HepG2 (cell line): Measurements from ENCODE around the gene GCNT3. TPM values are rescaled to one million over a fixed set of nuclear protein-coding genes. Genes with fewer than 3 reads are reported as not detected.

Experiments
- AKAP8 ChIP-seq: sonication (generic); formaldehyde crosslinking; IDR thresholded peaks from 2 replicates; pipeline ENCODE4 v1.5.1; 2020; ENCODE audit warnings: mild to moderate bottlenecking, missing genetic modification reagents
- BCL3 ChIP-seq: sonication (generic); formaldehyde crosslinking; IDR thresholded peaks from 2 replicates; pipeline ENCODE4 v1.5.1; 2020; ENCODE audit warnings: mild to moderate bottlenecking, missing genetic modification reagents, moderate library complexity
- GPBP1L1 ChIP-seq: sonication (generic); formaldehyde crosslinking; IDR thresholded peaks from 2 replicates; pipeline ENCODE4 v1.5.0; 2020; ENCODE audit warnings: mild to moderate bottlenecking, missing genetic modification reagents
- GTF3A ChIP-seq: sonication (generic); formaldehyde crosslinking; conservative IDR thresholded peaks from 2 replicates; pipeline ENCODE4 v1.4.0; 2020; ENCODE audit warnings: mild to moderate bottlenecking, missing genetic modification reagents
- HCFC1 ChIP-seq: fragments of 150-350 bp; IDR thresholded peaks from 2 replicates; pipeline ENCODE4 v1.6.1; 2014; ENCODE audit warnings: low read depth, low read length
- KLF9 ChIP-seq: IDR thresholded peaks from 2 replicates; pipeline ENCODE4 v1.6.1; 2016; ENCODE audit warnings: low read depth
- SOX6 ChIP-seq, 2 experiments: fragments of 450-650 bp in 1 of 2; sonication (generic) in 1 of 2; formaldehyde crosslinking in 1 of 2; IDR thresholded peaks; 2 replicates each; pipeline versions ENCODE4 v1.4.0 to v1.6.1; 2017 to 2020; ENCODE audit warnings: antibody characterized with exemption in 1 of 2, mild to moderate bottlenecking in 1 of 2, missing genetic modification reagents in 1 of 2
- TBX2 ChIP-seq: sonication (generic); formaldehyde crosslinking; IDR thresholded peaks from 2 replicates; pipeline ENCODE4 v1.5.0; 2020; ENCODE audit warnings: missing genetic modification reagents, mild to moderate bottlenecking, borderline replicate concordance
- ZFP91 ChIP-seq: sonication (generic); formaldehyde crosslinking; IDR thresholded peaks from 2 replicates; pipeline ENCODE4 v1.9.0; 2022; ENCODE audit warnings: missing genetic modification reagents, mild to moderate bottlenecking, borderline replicate concordance
- ZNF142 ChIP-seq: sonication (generic); formaldehyde crosslinking; IDR thresholded peaks from 2 replicates; pipeline ENCODE4 v1.4.0; 2020; ENCODE audit warnings: missing genetic modification reagents
- ZNF460 ChIP-seq: sonication (generic); formaldehyde crosslinking; IDR thresholded peaks from 2 replicates; pipeline ENCODE4 v1.5.1; 2020; ENCODE audit warnings: missing genetic modification reagents, mild to moderate bottlenecking, borderline replicate concordance
- ZNF564 ChIP-seq: sonication (generic); formaldehyde crosslinking; IDR thresholded peaks from 2 replicates; pipeline ENCODE4 v1.8.1; 2023; ENCODE audit warnings: mild to moderate bottlenecking, missing genetic modification reagents
- ZNF629 ChIP-seq: sonication (generic); formaldehyde crosslinking; conservative IDR thresholded peaks from 2 replicates; pipeline ENCODE4 v1.5.0; 2020; ENCODE audit warnings: missing genetic modification reagents
- ZNF687 ChIP-seq: sonication (generic); formaldehyde crosslinking; IDR thresholded peaks from 2 replicates; pipeline ENCODE4 v1.5.1; 2020; ENCODE audit warnings: mild to moderate bottlenecking, missing genetic modification reagents, moderate library complexity
- polyA plus RNA-seq, 8 experiments: library from polyadenylated mRNA; depleted of rRNA in 3 of 8; stranded (reverse) in 7 of 8; unstranded in 1 of 8; fragments of >200 nt; fragmentation: Illumina TruSeq in 4 of 8; extraction: Trizol in 4 of 8; gene quantifications; 2 replicates each; pipeline versions ENCODE4 v1.2.1 to v1.2.3, GENCODE V29; 2011 to 2016; ENCODE audit warnings: low read depth in 4 of 8, missing spikeins in 1 of 8, mixed read lengths in 1 of 8; ENCODE audit not compliant: insufficient read depth in 1 of 8
- total RNA-seq, 5 experiments: library from RNA; depleted of rRNA; stranded (reverse); fragments of >200 nt; fragmentation: Illumina TruSeq; extraction: Trizol; gene quantifications; 2 replicates each; pipeline ENCODE4 v1.2.3, GENCODE V29; 2016; ENCODE audit warnings: low read depth in 1 of 5

GCNT3 gene
- total and polyA plus RNA-seq, 2 of the 13 experiments (the other 11 are each of a cell fraction or from before 2014, with no cell fraction given) = 6.8 to 9.8 TPM

GRCh38 chr15:59657635-59658125 is 46.1 kb downstream of the GCNT3 start (continued):
- TF ChIP-seq ZNF460 (CRISPR knock-in tag) (peak; percentile 79; the same call in 1 of the 2 replicates), ZFP91 (peak; percentile 96), ZNF564 (CRISPR knock-in tag) (no peak), SOX6 (IDR thresholded peaks at IDR 0.05) (no peak), SOX6 (CRISPR knock-in tag; IDR thresholded peaks at IDR 0.05) (0 out of 2 replicates have a peak, but pooled peaks have one; percentile 15), ZNF629 (CRISPR knock-in tag) (no peak), ZNF687 (peak; percentile 58; the same call in 1 of the 2 replicates), GPBP1L1 (CRISPR knock-in tag) (no peak), GTF3A (CRISPR knock-in tag) (no peak), ZNF142 (CRISPR knock-in tag) (no peak), HCFC1 (no peak), KLF9 (CRISPR knock-in tag) (no peak), BCL3 (CRISPR knock-in tag) (no peak), TBX2 (peak; percentile 6; the same call in 1 of the 2 replicates), AKAP8 (no peak)
